ENCODE results near the gene SHISAL1.

The SHISAL1 gene

DNA sequence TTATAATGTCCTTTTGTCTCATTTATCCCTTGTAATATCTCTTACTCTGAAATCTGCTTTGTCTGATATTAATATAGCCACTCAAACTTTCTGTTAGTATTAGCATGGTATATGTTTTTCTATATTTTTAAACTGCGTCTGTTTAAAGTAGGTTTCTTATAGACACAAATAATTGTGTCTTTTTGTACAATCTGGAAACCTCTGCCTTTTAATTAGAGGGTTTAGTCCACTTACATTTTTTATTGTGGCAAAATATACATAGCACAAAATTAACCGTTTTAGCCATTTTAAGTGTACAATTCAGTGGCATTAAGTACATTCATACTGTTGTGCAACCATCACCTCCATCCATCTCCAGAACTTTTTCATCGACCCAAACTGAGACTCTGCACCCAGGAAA, 103.4 kb downstream of the SHISAL1 start:
- Histone ChIP-seq H3K4me2 (ENCODE audit: low read length) (no peak overlapping the region), H3K79me2 (ENCODE audit: low read length) (no peaks in the 10 kb centered on the region), H3K27me3 (ENCODE audit: low read depth, low read length) (peaks cover 32% of the 10 kb centered on the region), H4K20me1 (ENCODE audit: insufficient read depth, low read length) (no peaks in the 10 kb centered on the region), H3K36me3 (replicated peaks; ENCODE audit: low read depth, low read length) (no peaks in the 10 kb centered on the region), H3K9me3 (ENCODE audit: insufficient read depth, low read length) (no peaks in the 10 kb centered on the region), H3K27ac (ENCODE audit: low read length) (no peak overlapping the region), H3K4me3 (ENCODE audit: low read length) (no peak overlapping the region), H3K9ac (ENCODE audit: low read length) (no peak overlapping the region), H2AFZ (ENCODE audit: low read depth, low read length) (no peak overlapping the region), H3K4me1 (ENCODE audit: low read length) (peaks cover 16% of the 10 kb centered on the region)
- TF ChIP-seq EZH2phosphoT487 (IDR thresholded peaks at IDR 0.05; ENCODE audit: low read depth), result no peak
- TF ChIP-seq, protein P1, sequence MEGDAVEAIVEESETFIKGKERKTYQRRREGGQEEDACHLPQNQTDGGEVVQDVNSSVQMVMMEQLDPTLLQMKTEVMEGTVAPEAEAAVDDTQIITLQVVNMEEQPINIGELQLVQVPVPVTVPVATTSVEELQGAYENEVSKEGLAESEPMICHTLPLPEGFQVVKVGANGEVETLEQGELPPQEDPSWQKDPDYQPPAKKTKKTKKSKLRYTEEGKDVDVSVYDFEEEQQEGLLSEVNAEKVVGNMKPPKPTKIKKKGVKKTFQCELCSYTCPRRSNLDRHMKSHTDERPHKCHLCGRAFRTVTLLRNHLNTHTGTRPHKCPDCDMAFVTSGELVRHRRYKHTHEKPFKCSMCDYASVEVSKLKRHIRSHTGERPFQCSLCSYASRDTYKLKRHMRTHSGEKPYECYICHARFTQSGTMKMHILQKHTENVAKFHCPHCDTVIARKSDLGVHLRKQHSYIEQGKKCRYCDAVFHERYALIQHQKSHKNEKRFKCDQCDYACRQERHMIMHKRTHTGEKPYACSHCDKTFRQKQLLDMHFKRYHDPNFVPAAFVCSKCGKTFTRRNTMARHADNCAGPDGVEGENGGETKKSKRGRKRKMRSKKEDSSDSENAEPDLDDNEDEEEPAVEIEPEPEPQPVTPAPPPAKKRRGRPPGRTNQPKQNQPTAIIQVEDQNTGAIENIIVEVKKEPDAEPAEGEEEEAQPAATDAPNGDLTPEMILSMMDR (IDR thresholded peaks at IDR 0.05; ENCODE audit: low read depth, low read length), result no peak

DNA sequence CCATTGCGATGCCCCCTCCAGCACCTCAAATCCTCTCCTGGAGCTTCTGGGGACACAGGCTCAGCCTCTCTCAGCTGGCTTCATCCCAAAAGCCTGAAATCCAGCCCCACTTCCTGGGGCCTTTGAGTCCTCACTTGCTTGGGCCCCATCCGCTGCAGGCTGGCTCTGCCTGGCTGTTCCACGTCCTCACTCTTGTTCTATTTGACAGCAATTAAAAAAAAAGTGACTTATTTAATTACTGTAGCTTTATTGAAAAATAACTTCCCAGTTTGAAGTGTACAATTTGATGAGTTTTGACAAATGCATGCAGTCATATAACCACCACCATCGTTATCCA, 104.8 kb downstream of the SHISAL1 start:
- Histone ChIP-seq H3K27ac (ENCODE audit: low read length) (no peak overlapping the region), H2AFZ (ENCODE audit: low read depth, low read length) (no peak overlapping the region), H3K27me3 (ENCODE audit: low read depth, low read length) (peaks cover 42% of the 10 kb centered on the region), H3K79me2 (ENCODE audit: low read length) (no peaks in the 10 kb centered on the region), H3K4me3 (ENCODE audit: low read length) (no peak overlapping the region), H4K20me1 (ENCODE audit: insufficient read depth, low read length) (no peaks in the 10 kb centered on the region), H3K4me1 (ENCODE audit: low read length) (peaks cover 16% of the 10 kb centered on the region), H3K9me3 (ENCODE audit: insufficient read depth, low read length) (no peaks in the 10 kb centered on the region), H3K4me2 (ENCODE audit: low read length) (no peak overlapping the region), H3K9ac (ENCODE audit: low read length) (no peak overlapping the region), H3K36me3 (replicated peaks; ENCODE audit: low read depth, low read length) (no peaks in the 10 kb centered on the region)
- no peak for TF ChIP-seq EZH2phosphoT487 (IDR thresholded peaks at IDR 0.05; ENCODE audit: low read depth)
- TF ChIP-seq, protein P1 (IDR thresholded peaks at IDR 0.05; ENCODE audit: low read depth, low read length), result no peak

DNA sequence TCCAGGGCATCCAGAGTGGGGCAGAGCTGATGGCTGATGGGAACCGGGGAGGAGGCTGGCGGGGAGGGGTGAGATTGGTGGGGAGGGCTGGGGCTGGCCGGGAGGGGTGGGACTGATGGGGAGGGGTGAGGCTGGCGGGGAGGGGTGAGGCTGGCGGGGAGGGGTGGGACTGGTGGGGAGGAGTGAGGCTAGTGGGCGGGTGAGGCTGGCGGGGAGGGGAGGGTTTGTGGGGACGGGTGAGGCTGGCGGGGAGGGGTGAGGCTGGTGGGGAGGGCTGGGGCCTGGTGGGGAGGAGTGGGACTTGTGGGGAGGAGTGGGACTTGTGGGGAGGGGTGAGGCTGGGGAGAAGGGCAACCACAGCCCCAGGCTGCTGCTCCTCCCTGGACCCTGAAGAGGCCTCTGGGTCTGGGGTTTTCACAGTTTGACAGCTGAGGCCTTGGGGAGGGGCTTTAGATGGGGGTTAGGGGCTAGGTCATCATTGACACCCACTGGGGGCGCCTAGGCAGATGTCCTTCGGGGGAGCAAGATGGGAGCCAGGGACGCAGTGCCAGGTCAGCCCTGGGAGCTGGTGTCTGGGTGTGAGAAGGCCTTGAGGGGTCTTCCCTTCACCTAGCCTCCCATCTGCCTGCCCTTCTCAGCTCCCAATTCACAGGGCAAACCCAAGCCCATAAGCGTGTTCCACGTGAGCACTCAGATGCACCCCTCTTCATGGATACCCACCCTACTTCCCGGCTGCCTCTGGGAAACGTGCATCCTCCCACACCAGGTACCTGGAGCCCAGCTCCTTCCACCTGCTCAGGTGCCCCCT, 105.4 kb downstream of the SHISAL1 start:
- Histone ChIP-seq H3K79me2 (ENCODE audit: low read length) (no peaks in the 10 kb centered on the region), H3K4me1 (ENCODE audit: low read length) (peaks cover 16% of the 10 kb centered on the region), H3K9ac (ENCODE audit: low read length) (no peak overlapping the region), H2AFZ (ENCODE audit: low read depth, low read length) (no peak overlapping the region), H4K20me1 (ENCODE audit: insufficient read depth, low read length) (no peaks in the 10 kb centered on the region), H3K27ac (ENCODE audit: low read length) (no peak overlapping the region), H3K4me3 (ENCODE audit: low read length) (no peak overlapping the region), H3K27me3 (ENCODE audit: low read depth, low read length) (peaks cover 48% of the 10 kb centered on the region), H3K36me3 (replicated peaks; ENCODE audit: low read depth, low read length) (no peaks in the 10 kb centered on the region), H3K4me2 (ENCODE audit: low read length) (no peak overlapping the region), H3K9me3 (ENCODE audit: insufficient read depth, low read length) (no peaks in the 10 kb centered on the region)
- TF ChIP-seq, protein P1 (IDR thresholded peaks at IDR 0.05; ENCODE audit: low read depth, low read length), result no peak
- no peak for TF ChIP-seq EZH2phosphoT487 (IDR thresholded peaks at IDR 0.05; ENCODE audit: low read depth)

DNA sequence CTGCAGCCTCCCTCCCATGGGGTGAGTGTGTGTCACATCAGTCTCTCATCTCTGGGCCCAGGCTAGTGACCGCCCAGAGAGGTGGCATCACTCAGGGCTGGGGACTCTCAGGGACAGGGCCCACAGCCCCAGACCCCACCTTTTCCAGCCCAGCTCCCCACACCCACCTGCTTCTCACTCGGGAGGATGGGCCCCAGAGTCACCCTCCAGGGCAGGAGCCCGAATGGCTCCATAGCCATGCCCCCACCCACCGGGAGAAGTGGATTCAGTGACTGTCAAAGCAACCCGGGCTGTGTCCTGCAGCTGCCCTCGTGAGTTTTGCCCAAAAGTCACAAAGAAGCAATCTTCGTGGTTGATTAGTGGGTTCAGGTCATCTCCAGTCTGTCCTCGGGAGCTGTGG, 106.1 kb downstream of the SHISAL1 start:
- Histone ChIP-seq H3K4me1 (ENCODE audit: low read length) (peaks cover 16% of the 10 kb centered on the region), H3K9ac (ENCODE audit: low read length) (no peak overlapping the region), H3K79me2 (ENCODE audit: low read length) (no peaks in the 10 kb centered on the region), H2AFZ (ENCODE audit: low read depth, low read length) (no peak overlapping the region), H3K27me3 (ENCODE audit: low read depth, low read length) (peaks cover 46% of the 10 kb centered on the region), H3K4me3 (ENCODE audit: low read length) (no peak overlapping the region), H3K27ac (ENCODE audit: low read length) (no peak overlapping the region), H4K20me1 (ENCODE audit: insufficient read depth, low read length) (no peaks in the 10 kb centered on the region), H3K36me3 (replicated peaks; ENCODE audit: low read depth, low read length) (no peaks in the 10 kb centered on the region), H3K4me2 (ENCODE audit: low read length) (no peak overlapping the region), H3K9me3 (ENCODE audit: insufficient read depth, low read length) (no peaks in the 10 kb centered on the region)
- TF ChIP-seq EZH2phosphoT487 (IDR thresholded peaks at IDR 0.05; ENCODE audit: low read depth), result no peak
- TF ChIP-seq, protein P1 (IDR thresholded peaks at IDR 0.05; ENCODE audit: low read depth, low read length), result no peak

Data from OCI-LY3 (cell line).